ENCODE results near the gene IFT22.

Gene IFT22

DNA sequence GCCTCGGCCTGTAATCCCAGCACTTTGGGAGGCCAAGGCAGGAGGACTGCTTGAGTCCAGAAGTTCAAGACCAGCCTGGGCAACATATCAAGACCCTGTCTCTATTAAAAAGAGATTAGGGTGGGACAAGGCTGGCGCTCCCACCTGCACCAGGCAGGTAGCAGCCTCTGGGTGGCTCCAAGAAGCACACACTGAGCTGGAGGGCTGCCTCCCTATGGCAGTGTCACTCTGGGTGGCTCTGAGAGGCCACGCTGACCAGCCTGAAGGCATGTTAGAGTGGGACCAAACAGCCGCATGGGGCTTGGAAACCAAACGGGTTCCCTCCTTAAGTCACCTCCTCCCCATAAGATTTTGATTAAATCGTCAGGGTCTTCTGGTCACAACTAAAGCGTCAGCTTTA is 21.3 kb upstream of the IFT22 start:
- H3K4me3 ChIP-seq (ENCODE audit: low read depth, low read length) = no peak overlapping the region
- in situ Hi-C loops (cut with HindIII; ENCODE audit: low sequenced_read_pairs) = no loop called here
- no peak for DNase-seq (ENCODE audit: low read depth, low spot score)
- TF ChIP-seq, protein P1, sequence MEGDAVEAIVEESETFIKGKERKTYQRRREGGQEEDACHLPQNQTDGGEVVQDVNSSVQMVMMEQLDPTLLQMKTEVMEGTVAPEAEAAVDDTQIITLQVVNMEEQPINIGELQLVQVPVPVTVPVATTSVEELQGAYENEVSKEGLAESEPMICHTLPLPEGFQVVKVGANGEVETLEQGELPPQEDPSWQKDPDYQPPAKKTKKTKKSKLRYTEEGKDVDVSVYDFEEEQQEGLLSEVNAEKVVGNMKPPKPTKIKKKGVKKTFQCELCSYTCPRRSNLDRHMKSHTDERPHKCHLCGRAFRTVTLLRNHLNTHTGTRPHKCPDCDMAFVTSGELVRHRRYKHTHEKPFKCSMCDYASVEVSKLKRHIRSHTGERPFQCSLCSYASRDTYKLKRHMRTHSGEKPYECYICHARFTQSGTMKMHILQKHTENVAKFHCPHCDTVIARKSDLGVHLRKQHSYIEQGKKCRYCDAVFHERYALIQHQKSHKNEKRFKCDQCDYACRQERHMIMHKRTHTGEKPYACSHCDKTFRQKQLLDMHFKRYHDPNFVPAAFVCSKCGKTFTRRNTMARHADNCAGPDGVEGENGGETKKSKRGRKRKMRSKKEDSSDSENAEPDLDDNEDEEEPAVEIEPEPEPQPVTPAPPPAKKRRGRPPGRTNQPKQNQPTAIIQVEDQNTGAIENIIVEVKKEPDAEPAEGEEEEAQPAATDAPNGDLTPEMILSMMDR (IDR thresholded peaks at IDR 0.05; ENCODE audit: low read depth, low read length) = no peak

- TF ChIP-seq, protein P1 (IDR thresholded peaks at IDR 0.05; ENCODE audit: low read depth, low read length) = no peak
- no peak overlapping the region for H3K4me3 ChIP-seq (ENCODE audit: low read depth, low read length)
- no peak for DNase-seq (ENCODE audit: low read depth, low spot score)
- in situ Hi-C loops (cut with HindIII; ENCODE audit: low sequenced_read_pairs) = no loop called here
Observed at GRCh38 chr7:101340379-101340778, 18.8 kb upstream of the IFT22 start.

- in situ Hi-C loops (cut with HindIII; ENCODE audit: low sequenced_read_pairs) = no loop called here
- H3K4me3 ChIP-seq (ENCODE audit: low read depth, low read length) = no peak overlapping the region
- TF ChIP-seq, protein P1 (IDR thresholded peaks at IDR 0.05; ENCODE audit: low read depth, low read length) = no peak
- DNase-seq (ENCODE audit: low read depth, low spot score) = no peak
Observed at GRCh38 chr7:101333912-101334311, 12.3 kb upstream of the IFT22 start.

DNA sequence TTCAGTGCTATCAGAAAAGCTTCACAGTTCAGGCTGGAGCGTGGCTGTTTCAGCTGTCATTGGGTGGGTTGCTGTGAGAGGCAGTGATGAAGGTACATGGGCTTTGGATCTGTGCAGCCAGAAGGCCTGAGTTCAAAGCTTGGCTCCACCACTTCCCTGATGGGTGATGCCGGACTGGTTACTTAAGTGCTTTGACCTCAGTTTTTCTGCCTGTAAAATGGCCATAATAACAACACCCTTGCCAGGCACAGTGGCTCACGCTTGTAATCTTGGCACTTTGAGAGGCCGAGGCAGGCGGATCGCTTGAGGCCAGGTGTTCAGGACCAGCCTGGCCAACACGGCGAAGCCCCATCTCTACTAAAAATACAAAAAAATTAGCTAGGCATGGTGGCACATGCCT is 10.4 kb upstream of the IFT22 start:
- in situ Hi-C loops (cut with HindIII; ENCODE audit: low sequenced_read_pairs) = no loop called here
- DNase-seq (ENCODE audit: low read depth, low spot score) = no peak
- H3K4me3 ChIP-seq (ENCODE audit: low read depth, low read length) = no peak overlapping the region
- TF ChIP-seq, protein P1 (IDR thresholded peaks at IDR 0.05; ENCODE audit: low read depth, low read length) = no peak

DNA sequence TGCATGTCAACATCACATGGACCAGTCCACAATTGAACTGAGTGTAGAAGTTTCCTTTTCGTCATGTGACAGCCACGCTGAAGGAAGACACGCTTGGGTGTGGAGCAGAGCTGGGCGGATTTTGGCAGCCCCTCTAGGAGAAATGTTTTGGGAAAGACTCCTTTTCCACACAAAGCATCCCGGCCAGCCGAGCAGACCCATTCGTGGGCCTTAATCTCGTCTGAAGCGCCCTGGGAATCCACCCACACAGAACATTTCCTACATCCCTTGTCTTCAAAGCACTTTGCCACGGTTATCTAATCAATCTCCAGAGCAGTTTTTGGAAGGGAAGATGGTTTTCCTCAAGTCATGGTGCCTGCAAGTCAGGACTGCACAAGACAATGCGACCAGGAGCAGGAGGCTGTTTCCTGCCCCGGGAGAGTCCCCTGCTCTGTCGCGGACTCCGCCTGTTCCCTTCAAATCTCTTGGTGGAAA is 8.4 kb upstream of the IFT22 start:
- in situ Hi-C loops (cut with HindIII; ENCODE audit: low sequenced_read_pairs) = no loop called here
- TF ChIP-seq, protein P1 (IDR thresholded peaks at IDR 0.05; ENCODE audit: low read depth, low read length) = no peak
- no peak for DNase-seq (ENCODE audit: low read depth, low spot score)
- H3K4me3 ChIP-seq (ENCODE audit: low read depth, low read length) = no peak overlapping the region

GRCh38 chr7:101328159-101328558 is 6.5 kb upstream of the IFT22 start:
- H3K4me3 ChIP-seq (ENCODE audit: low read depth, low read length) = no peak overlapping the region
- TF ChIP-seq, protein P1 (IDR thresholded peaks at IDR 0.05; ENCODE audit: low read depth, low read length) = no peak
- DNase-seq (ENCODE audit: low read depth, low spot score) = no peak
- in situ Hi-C loops (cut with HindIII; ENCODE audit: low sequenced_read_pairs) = no loop called here

DNA sequence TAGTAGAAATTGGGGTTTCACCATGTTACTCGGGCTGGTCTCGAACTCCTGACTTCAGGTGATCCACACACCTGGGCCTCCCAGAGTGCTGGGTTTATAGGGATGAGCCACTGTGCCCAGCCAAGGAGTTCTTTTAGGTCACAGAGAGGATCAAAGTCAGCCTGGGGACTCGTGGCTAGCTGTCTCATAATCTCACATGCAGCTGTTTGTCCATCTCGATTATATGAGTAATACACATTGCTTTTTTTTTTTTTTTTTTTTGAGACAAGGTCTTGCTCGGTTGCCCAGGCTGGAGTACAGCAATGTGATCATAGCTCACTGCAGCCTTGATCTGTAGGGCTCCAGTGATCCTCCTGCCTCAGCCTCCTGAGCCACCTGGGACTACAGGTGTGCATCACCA is 2.2 kb downstream of the IFT22 start:
- DNase-seq (ENCODE audit: low read depth, low spot score) = no peak
- TF ChIP-seq, protein P1 (IDR thresholded peaks at IDR 0.05; ENCODE audit: low read depth, low read length) = no peak
- in situ Hi-C loops (cut with HindIII; ENCODE audit: low sequenced_read_pairs) = no loop called here
- H3K4me3 ChIP-seq (ENCODE audit: low read depth, low read length) = no peak overlapping the region
